ENCODE data around the gene MADD. TPM values are rescaled to one million over a fixed set of nuclear protein-coding genes. Genes with fewer than 3 reads are reported as not detected.

Gene MADD
- total and polyA plus RNA-seq, 11 donors = 22.6 to 60.6 (median 40.2) TPM

GRCh38 chr11:47280860-47281259, 10.9 kb downstream of the MADD start:
- TF ChIP-seq POLR2A (IDR thresholded peaks at IDR 0.05) (no peak), CTCF (IDR thresholded peaks at IDR 0.05) (no peak)
- Histone ChIP-seq H3K4me3 (no peak overlapping the region), H3K27ac (peak overlapping the region in 9 of 12 donors; percentile 1 to 78 (median 46)), H3K36me3 (peaks cover 8 to 100% (median 100%) of the 10 kb centered on the region in 9 donors), H3K27me3 (no peaks in the 10 kb centered on the region), H3K4me1 (peaks cover 0 to 23% (median 5%) of the 10 kb centered on the region in 12 donors), H3K9me3 (no peaks in the 10 kb centered on the region)
- intact Hi-C loops (cut with DNase I) = no loop called here
- WGBS, 4 donors = 63 to 79% (median 67%) methylated on average over 5 of the region's 5 CpGs
- DNase-seq = no peak
- ATAC-seq = no peak

- intact Hi-C loops (cut with DNase I) = no loop called here
- Histone ChIP-seq H3K27me3 (no peaks in the 10 kb centered on the region), H3K4me3 (no peak overlapping the region), H3K27ac (no peak overlapping the region), H3K4me1 (peaks cover 0 to 38% (median 12%) of the 10 kb centered on the region in 12 donors), H3K9me3 (no peaks in the 10 kb centered on the region), H3K36me3 (peaks cover 4 to 100% (median 99%) of the 10 kb centered on the region in 9 donors)
- ATAC-seq = no peak
- no peak for TF ChIP-seq CTCF (IDR thresholded peaks at IDR 0.05)
- TF ChIP-seq POLR2A (IDR thresholded peaks at IDR 0.05) = no peak
- 92 to 96% (median 95%) methylated on average over 7 of the region's 7 CpGs for WGBS, 4 donors
- no peak for DNase-seq
Measured at GRCh38 chr11:47282462-47282861, 12.5 kb downstream of the MADD start.

- no peaks in the 10 kb centered on the region for H3K9me3 ChIP-seq
- ATAC-seq (no peak), DNase-seq (no peak)
- H3K27ac ChIP-seq = no peak overlapping the region
- no peak overlapping the region for H3K4me3 ChIP-seq
- WGBS, 4 donors = 86 to 95% (median 92%) methylated on average over 4 of the region's 4 CpGs
- peaks cover 4 to 100% (median 99%) of the 10 kb centered on the region in 9 donors for H3K36me3 ChIP-seq
- peaks cover 0 to 50% (median 11%) of the 10 kb centered on the region in 12 donors for H3K4me1 ChIP-seq
- no peaks in the 10 kb centered on the region for H3K27me3 ChIP-seq
- intact Hi-C loops (cut with DNase I) = no loop called here
- TF ChIP-seq POLR2A (IDR thresholded peaks at IDR 0.05) = no peak
- no peak for TF ChIP-seq CTCF (IDR thresholded peaks at IDR 0.05)
Measured at GRCh38 chr11:47284151-47284550, 14.2 kb downstream of the MADD start.

- intact Hi-C loops (cut with DNase I) = loop anchor here in 3 of 10 donors (5.0 kb wide), 3 partner anchors 36 to 71 kb away; partner anchors contain the start of gene MYBPC3 (in 1 of the 3)
- Histone ChIP-seq H3K4me1 (peaks cover 0 to 39% (median 6%) of the 10 kb centered on the region in 12 donors), H3K27ac (peak overlapping the region in 9 of 12 donors; percentile 26 to 85 (median 54)), H3K27me3 (no peaks in the 10 kb centered on the region), H3K9me3 (no peaks in the 10 kb centered on the region), H3K4me3 (no peak overlapping the region), H3K36me3 (peaks cover 4 to 100% (median 99%) of the 10 kb centered on the region in 9 donors)
- TF ChIP-seq CTCF (IDR thresholded peaks at IDR 0.05) = no peak
- TF ChIP-seq POLR2A (IDR thresholded peaks at IDR 0.05) = no peak
- WGBS, 4 donors = 77 to 87% (median 84%) methylated on average over 13 of the region's 13 CpGs
- ATAC-seq (peak; percentile 18 to 70 (median 36)), DNase-seq (no peak)
Measured at GRCh38 chr11:47285969-47286770, 16.2 kb downstream of the MADD start.

Measured in heart left ventricle (tissue), 16 donors.